GM23248 (cell line): Measurements from ENCODE around the gene SUN2. TPM values are rescaled to one million over a fixed set of nuclear protein-coding genes. Genes with fewer than 3 reads are reported as not detected.

Experiments
- DNase-seq: peaks from one replicate; pipeline ENCODE4 v3.0.0-alpha.2; 2015
- H2AFZ ChIP-seq: fragments of 200-600 bp; sonication (generic); 2 replicates; pipeline ENCODE4 v1.6.1; 2016; ENCODE audit warnings: antibody characterized with exemption
- H3F3A ChIP-seq: fragments of 200-600 bp; sonication (generic); 2 replicates; pipeline ENCODE4 v1.6.1; 2016; ENCODE audit warnings: mild to moderate bottlenecking, antibody characterized with exemption, mixed run types; ENCODE audit not compliant: insufficient read depth
- H3K27ac ChIP-seq: fragments of 200-600 bp; sonication (generic); 2 replicates; pipeline ENCODE4 v1.5.1; 2016; ENCODE audit warnings: mild to moderate bottlenecking
- H3K27me3 ChIP-seq: fragments of 200-600 bp; sonication (generic); replicated peaks from 2 replicates; pipeline ENCODE4 v1.6.1; 2016; ENCODE audit warnings: mild to moderate bottlenecking; ENCODE audit not compliant: insufficient read depth
- H3K36me3 ChIP-seq: fragments of 200-600 bp; sonication (generic); 2 replicates; pipeline ENCODE4 v1.6.1; 2016; ENCODE audit warnings: low read depth, mild to moderate bottlenecking
- H3K4me1 ChIP-seq: fragments of 200-600 bp; sonication (generic); 2 replicates; pipeline ENCODE4 v1.6.1; 2016; ENCODE audit warnings: mild to moderate bottlenecking; ENCODE audit not compliant: insufficient read depth
- H3K4me2 ChIP-seq: fragments of 200-600 bp; sonication (generic); one replicate; pipeline ENCODE4 v1.6.1; 2016; ENCODE audit warnings: mild to moderate bottlenecking; ENCODE audit not compliant: unreplicated experiment
- H3K4me3 ChIP-seq: fragments of 200-600 bp; sonication (generic); 2 replicates; pipeline ENCODE4 v1.5.1; 2016; ENCODE audit warnings: mild to moderate bottlenecking
- H3K79me2 ChIP-seq: fragments of 200-600 bp; sonication (generic); 2 replicates; pipeline ENCODE4 v1.6.1; 2016; ENCODE audit warnings: mild to moderate bottlenecking; ENCODE audit not compliant: insufficient read depth
- H3K9ac ChIP-seq: fragments of 200-600 bp; sonication (generic); 2 replicates; pipeline ENCODE4 v1.6.1; 2016; ENCODE audit warnings: mild to moderate bottlenecking
- H3K9me2 ChIP-seq: fragments of 200-600 bp; sonication (generic); 2 replicates; pipeline ENCODE4 v1.6.1; 2016; ENCODE audit warnings: mixed run types, mild to moderate bottlenecking, moderate library complexity; ENCODE audit not compliant: insufficient read depth
- H3K9me3 ChIP-seq: fragments of 200-600 bp; sonication (generic); one replicate; pipeline ENCODE4 v1.6.1; 2017; ENCODE audit warnings: low read depth
- H4K20me1 ChIP-seq: fragments of 200-600 bp; sonication (generic); 2 replicates; pipeline ENCODE4 v1.6.0; 2016; ENCODE audit not compliant: insufficient read depth
- EZH2 ChIP-seq: fragments of 200-600 bp; sonication (generic); IDR thresholded peaks from 2 replicates; pipeline ENCODE4 v1.6.1; 2018; ENCODE audit warnings: antibody characterized with exemption, mild to moderate bottlenecking; ENCODE audit not compliant: insufficient read depth, poor library complexity, severe bottlenecking
- EZH2phosphoT487 ChIP-seq: fragments of 200-600 bp; sonication (generic); IDR thresholded peaks from 2 replicates; pipeline ENCODE4 v1.6.1; 2018; ENCODE audit warnings: antibody characterized with exemption, moderate library complexity, mild to moderate bottlenecking, low read depth; ENCODE audit not compliant: insufficient read depth
- WGBS, 2 experiments: methylation state at CpG; one replicate each; pipeline ENCODE4 v1.1.6; 2015 to 2017; ENCODE audit warnings: low lambda C conversion rate in 2 of 2, low coverage in 1 of 2; ENCODE audit errors: missing lambda C conversion rate in 2 of 2; 5-methylcytosine and 5-hydroxymethylcytosine counted together
- in situ Hi-C: fragments of 300-500 bp; cut with MboI; formaldehyde crosslinking; loops from 2 replicates; pipeline ENCODE4 v1.15.0; 2020
- polyA plus RNA-seq: library from polyadenylated mRNA; unstranded; fragments of >200 nt; fragmentation: Nextera tagmentation; extraction: Ambion mirVana; gene quantifications from 2 replicates; pipeline ENCODE4 v1.2.1, GENCODE V29; 2016
- total RNA-seq: library from RNA; depleted of rRNA; stranded (reverse); fragments of >200 nt; shearing (Covaris generic); gene quantifications from 2 replicates; pipeline ENCODE4 v1.2.3, GENCODE V29; 2014

The SUN2 gene
- total and polyA plus RNA-seq, 2 experiments from 2014 or later: 47.9 to 146 TPM

DNA sequence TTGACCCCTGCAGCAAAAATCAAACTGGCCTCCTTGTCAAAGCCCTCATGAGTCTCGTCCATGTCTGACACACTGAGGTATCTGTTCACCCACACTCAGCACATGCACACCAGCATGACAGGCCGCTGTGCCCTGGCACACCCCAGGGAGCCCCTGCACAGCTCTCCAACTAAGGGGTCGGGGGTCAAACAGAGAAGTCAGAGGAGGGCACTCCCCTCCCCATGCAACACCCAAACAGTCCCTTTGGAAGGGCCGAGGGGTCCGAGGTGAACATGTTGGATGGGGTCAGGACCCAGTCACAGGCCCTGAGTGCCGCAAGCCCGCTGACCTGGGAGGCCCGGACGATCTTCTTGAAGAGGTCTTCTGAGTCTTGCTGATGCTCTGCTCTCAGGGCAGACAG, 14.6 kb downstream of the SUN2 start:
- 91% methylated on average over 9 of the region's 9 CpGs for WGBS, 2 experiments
- H3K36me3 ChIP-seq: peaks cover 20% of the 10 kb centered on the region; the same call in 1 of the 2 replicates
- in situ Hi-C loops: no loop called here

GRCh38 chr22:38740754-38741153, 15.0 kb downstream of the SUN2 start:
- Histone ChIP-seq H3F3A (peaks cover 3% of the 10 kb centered on the region), H3K36me3 (peaks cover 20% of the 10 kb centered on the region; the same call in 1 of the 2 replicates), H3K79me2 (no peaks in the 10 kb centered on the region), H3K9ac (no peak overlapping the region), H3K27me3 (no peaks in the 10 kb centered on the region), H3K4me2 (no peak overlapping the region), H2AFZ (no peak overlapping the region), H3K9me3 (no peaks in the 10 kb centered on the region), H4K20me1 (no peaks in the 10 kb centered on the region), H3K4me3 (no peak overlapping the region), H3K4me1 (peaks cover 4% of the 10 kb centered on the region), H3K9me2 (no peaks in the 10 kb centered on the region), H3K27ac (no peak overlapping the region)
- 74 to 78% methylated on average over 8 of the region's 8 CpGs for WGBS, 2 experiments
- in situ Hi-C loops: no loop called here
- no peak for DNase-seq
- TF ChIP-seq EZH2phosphoT487 (no peak), EZH2 (no peak)

More for the DNA sequence above, 14.6 kb downstream of the SUN2 start:
- Histone ChIP-seq H3K4me1 (peaks cover 4% of the 10 kb centered on the region), H3K27me3 (no peaks in the 10 kb centered on the region), H3K4me2 (no peak overlapping the region), H4K20me1 (no peaks in the 10 kb centered on the region), H3F3A (peaks cover 3% of the 10 kb centered on the region), H3K9me2 (no peaks in the 10 kb centered on the region), H2AFZ (no peak overlapping the region), H3K9me3 (no peaks in the 10 kb centered on the region), H3K79me2 (no peaks in the 10 kb centered on the region), H3K9ac (no peak overlapping the region), H3K4me3 (no peak overlapping the region), H3K27ac (no peak overlapping the region)
- no peak for DNase-seq
- TF ChIP-seq EZH2 (no peak), EZH2phosphoT487 (no peak)

GRCh38 chr22:38740116-38740723, 15.6 kb downstream of the SUN2 start:
- DNase-seq: no peak
- Histone ChIP-seq H3K4me2 (no peak overlapping the region), H3K9me3 (no peaks in the 10 kb centered on the region), H3K79me2 (no peaks in the 10 kb centered on the region), H3K36me3 (peaks cover 20% of the 10 kb centered on the region; the same call in 1 of the 2 replicates), H3K9ac (no peak overlapping the region), H3F3A (peaks cover 3% of the 10 kb centered on the region), H3K9me2 (no peaks in the 10 kb centered on the region), H3K4me1 (peaks cover 4% of the 10 kb centered on the region), H3K4me3 (no peak overlapping the region), H2AFZ (no peak overlapping the region), H4K20me1 (no peaks in the 10 kb centered on the region), H3K27me3 (no peaks in the 10 kb centered on the region), H3K27ac (no peak overlapping the region)
- 94 to 99% methylated on average over 15 of the region's 15 CpGs for WGBS, 2 experiments
- no peak for TF ChIP-seq EZH2phosphoT487
- no peak for TF ChIP-seq EZH2
- in situ Hi-C loops: no loop called here

DNA sequence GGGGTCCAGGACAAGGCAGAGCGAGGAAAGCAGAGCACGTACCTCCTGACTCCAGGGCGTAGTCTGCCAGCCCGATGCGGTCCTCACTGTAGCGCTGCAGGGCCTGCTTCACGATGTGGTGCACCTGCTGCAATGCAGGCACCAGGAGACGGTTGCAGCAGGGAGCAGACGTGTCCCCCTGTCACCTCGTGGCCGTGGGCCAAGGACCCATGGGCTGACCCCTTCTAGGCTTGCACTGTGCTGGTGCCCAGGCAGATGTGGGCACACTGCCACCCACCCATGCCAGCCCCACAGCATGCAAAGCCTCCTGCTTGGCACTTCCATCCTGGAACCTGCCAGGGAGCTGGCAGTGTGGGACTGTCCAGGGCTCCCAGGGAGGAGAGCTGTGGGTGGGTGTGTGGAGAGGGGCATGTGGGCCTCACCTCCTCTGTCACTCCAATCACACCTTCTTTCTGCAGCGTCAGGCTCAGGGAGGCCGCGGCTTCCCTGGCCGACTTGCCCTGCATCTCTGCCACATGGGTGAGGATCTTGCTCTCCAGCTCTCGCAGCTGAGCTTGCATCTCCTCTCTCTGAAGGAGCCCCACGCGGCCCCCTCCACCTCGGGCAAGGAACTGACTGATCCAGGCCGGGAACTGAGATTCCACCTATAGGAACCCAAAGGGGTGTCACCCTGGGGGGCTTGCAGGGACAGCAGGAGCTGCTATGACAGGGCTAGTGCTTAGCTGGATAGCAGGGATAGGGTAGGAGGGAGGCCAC, 16.3 kb downstream of the SUN2 start:
- H3K9ac ChIP-seq: no peak overlapping the region
- no peak overlapping the region for H3K4me2 ChIP-seq
- peaks cover 5% of the 10 kb centered on the region for H3F3A ChIP-seq
- H3K9me2 ChIP-seq: no peaks in the 10 kb centered on the region
- H3K27ac ChIP-seq: no peak overlapping the region
- DNase-seq: no peak
- in situ Hi-C loops: no loop called here
- H3K9me3 ChIP-seq: no peaks in the 10 kb centered on the region
- H3K36me3 ChIP-seq: peaks cover 17% of the 10 kb centered on the region; the same call in 1 of the 2 replicates
- no peak overlapping the region for H2AFZ ChIP-seq
- no peaks in the 10 kb centered on the region for H3K27me3 ChIP-seq
- WGBS, 2 experiments: 92% methylated on average over 20 of the region's 20 CpGs
- TF ChIP-seq EZH2phosphoT487: no peak
- no peak for TF ChIP-seq EZH2
- H3K4me3 ChIP-seq: no peak overlapping the region
- no peaks in the 10 kb centered on the region for H3K79me2 ChIP-seq
- H4K20me1 ChIP-seq: no peaks in the 10 kb centered on the region
- H3K4me1 ChIP-seq: peaks cover 4% of the 10 kb centered on the region
